HepG2 (cell line): ENCODE data around the gene ELK1. TPM values are rescaled to one million over a fixed set of nuclear protein-coding genes. Genes with fewer than 3 reads are reported as not detected.
A peak's percentile ranks its signal among the peaks of the same experiment; 100 is the strongest.

Source experiments
- ARID4A ChIP-seq: sonication (generic); formaldehyde crosslinking; IDR thresholded peaks from 2 replicates; pipeline ENCODE4 v1.5.0; 2020; ENCODE audit warnings: mild to moderate bottlenecking, missing genetic modification reagents, borderline replicate concordance
- CENPX ChIP-seq: sonication (generic); formaldehyde crosslinking; IDR thresholded peaks from 2 replicates; pipeline ENCODE4 v1.9.0; 2021; ENCODE audit warnings: mild to moderate bottlenecking, missing genetic modification reagents, moderate library complexity
- HINFP ChIP-seq: sonication (generic); formaldehyde crosslinking; IDR thresholded peaks from 2 replicates; pipeline ENCODE4 v1.4.0; 2020; ENCODE audit warnings: low read depth, mild to moderate bottlenecking, missing genetic modification reagents
- HNF1A ChIP-seq, 2 experiments: sonication (generic) in 1 of 2; formaldehyde crosslinking in 1 of 2; IDR thresholded peaks; 2 replicates each; pipeline versions ENCODE4 v1.4.0 to v1.6.1; 2016 to 2020; ENCODE audit warnings: borderline replicate concordance in 1 of 2, low read depth in 1 of 2, mild to moderate bottlenecking in 1 of 2, missing genetic modification reagents in 1 of 2
- MAFF ChIP-seq: IDR thresholded peaks from 2 replicates; pipeline ENCODE4 v1.6.1; 2011; ENCODE audit warnings: low read depth, low read length, improper control_type of control experiment
- SIN3A ChIP-seq: IDR thresholded peaks from 2 replicates; pipeline ENCODE4 v1.6.1; 2011; ENCODE audit warnings: low read depth, mild to moderate bottlenecking, control low read depth, low read length, borderline replicate concordance
- TFAP4 ChIP-seq: sonication (generic); IDR thresholded peaks from 2 replicates; pipeline ENCODE4 v1.6.1; 2016; ENCODE audit warnings: low read depth, borderline replicate concordance
- ZBTB10 ChIP-seq: sonication (generic); formaldehyde crosslinking; IDR thresholded peaks from 2 replicates; pipeline ENCODE4 v1.4.0; 2020; ENCODE audit warnings: missing genetic modification reagents, borderline replicate concordance
- ZFP36L1 ChIP-seq: sonication (generic); formaldehyde crosslinking; IDR thresholded peaks from 2 replicates; pipeline ENCODE4 v1.8.0; 2022; ENCODE audit warnings: mild to moderate bottlenecking, missing genetic modification reagents, moderate library complexity
- ZNF136 ChIP-seq: sonication (generic); formaldehyde crosslinking; IDR thresholded peaks from 2 replicates; pipeline ENCODE4 v1.8.1; 2022; ENCODE audit warnings: low read depth, mild to moderate bottlenecking, moderate library complexity, missing genetic modification reagents
- ZNF296 ChIP-seq: sonication (generic); formaldehyde crosslinking; conservative IDR thresholded peaks from 2 replicates; pipeline ENCODE4 v1.5.0; 2020; ENCODE audit warnings: mild to moderate bottlenecking, missing genetic modification reagents
- ZNF546 ChIP-seq: sonication (generic); formaldehyde crosslinking; conservative IDR thresholded peaks from 2 replicates; pipeline ENCODE4 v1.8.1; 2023; ENCODE audit warnings: mild to moderate bottlenecking, missing genetic modification reagents
- polyA plus RNA-seq, 8 experiments: library from polyadenylated mRNA; depleted of rRNA in 3 of 8; stranded (reverse) in 7 of 8; unstranded in 1 of 8; fragments of >200 nt; fragmentation: Illumina TruSeq in 4 of 8; extraction: Trizol in 4 of 8; gene quantifications; 2 replicates each; pipeline versions ENCODE4 v1.2.1 to v1.2.3, GENCODE V29; 2011 to 2016; ENCODE audit warnings: low read depth in 4 of 8, missing spikeins in 1 of 8, mixed read lengths in 1 of 8; ENCODE audit not compliant: insufficient read depth in 1 of 8
- total RNA-seq, 5 experiments: library from RNA; depleted of rRNA; stranded (reverse); fragments of >200 nt; fragmentation: Illumina TruSeq; extraction: Trizol; gene quantifications; 2 replicates each; pipeline ENCODE4 v1.2.3, GENCODE V29; 2016; ENCODE audit warnings: low read depth in 1 of 5

The ELK1 gene
- total and polyA plus RNA-seq, 2 of the 13 experiments (the other 11 are each of a cell fraction or from before 2014, with no cell fraction given): 4.3 to 7.2 TPM

- peak; percentile 73; the same call in 1 of the 2 replicates for TF ChIP-seq ZBTB10 (CRISPR knock-in tag)
- no peak for TF ChIP-seq HINFP (CRISPR knock-in tag)
- no peak for TF ChIP-seq TFAP4
- TF ChIP-seq ARID4A (CRISPR knock-in tag): peak; percentile 52; the same call in 1 of the 2 replicates
- no peak for TF ChIP-seq MAFF
- no peak for TF ChIP-seq SIN3A
- no peak for TF ChIP-seq ZNF296
- no peak for TF ChIP-seq CENPX (CRISPR knock-in tag)
- TF ChIP-seq ZNF546: no peak
- no peak for TF ChIP-seq ZNF136 (CRISPR knock-in tag)
- TF ChIP-seq HNF1A (IDR thresholded peaks at IDR 0.05; ENCODE audit: low read depth): no peak
- no peak; the same call in 1 of the 2 replicates for TF ChIP-seq HNF1A (CRISPR knock-in tag; IDR thresholded peaks at IDR 0.05; ENCODE audit: borderline replicate concordance)
- TF ChIP-seq ZFP36L1: no peak
Measured at GRCh38 chrX:47619486-47620302, 30.7 kb downstream of the ELK1 start, which contains the start of gene SYN1 (continued).
